GM23248 (cell line): ENCODE data around the gene PTPRT.

Experiments
- EZH2 ChIP-seq: fragments of 200-600 bp; sonication (generic); IDR thresholded peaks from 2 replicates; pipeline ENCODE4 v1.6.1; 2018; ENCODE audit warnings: antibody characterized with exemption, mild to moderate bottlenecking; ENCODE audit not compliant: insufficient read depth, poor library complexity, severe bottlenecking
- EZH2phosphoT487 ChIP-seq: fragments of 200-600 bp; sonication (generic); IDR thresholded peaks from 2 replicates; pipeline ENCODE4 v1.6.1; 2018; ENCODE audit warnings: antibody characterized with exemption, moderate library complexity, mild to moderate bottlenecking, low read depth; ENCODE audit not compliant: insufficient read depth

DNA sequence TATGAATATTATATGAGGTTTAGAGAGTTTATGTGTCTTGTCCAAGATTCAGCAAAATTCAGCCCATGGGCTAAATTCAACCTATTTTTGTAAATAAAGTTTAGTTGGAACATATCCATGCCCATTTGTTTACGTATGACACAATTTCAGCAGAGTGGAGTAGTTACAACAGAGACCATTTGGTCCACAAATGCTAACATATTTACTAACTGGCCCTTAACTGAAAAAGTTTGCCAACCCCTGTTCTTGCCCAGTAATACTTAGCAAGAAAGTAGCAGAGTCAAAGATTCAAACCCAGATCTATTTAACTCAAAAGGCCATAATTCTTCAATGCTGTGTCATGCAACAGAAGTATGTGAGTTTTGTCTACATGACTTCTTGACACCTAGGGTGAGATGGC is 561.0 kb downstream of the PTPRT start:
- no peak for TF ChIP-seq EZH2phosphoT487
- TF ChIP-seq EZH2 = no peak
